GM19193 (cell line): ENCODE measurements around the gene TFPI.

Experiments used
- POLR2A ChIP-seq: IDR thresholded peaks from 4 replicates; pipeline ENCODE4 v1.6.1; 2011; ENCODE audit not compliant: insufficient read depth, insufficient read length; ENCODE audit errors: extremely low read depth

Gene TFPI

DNA sequence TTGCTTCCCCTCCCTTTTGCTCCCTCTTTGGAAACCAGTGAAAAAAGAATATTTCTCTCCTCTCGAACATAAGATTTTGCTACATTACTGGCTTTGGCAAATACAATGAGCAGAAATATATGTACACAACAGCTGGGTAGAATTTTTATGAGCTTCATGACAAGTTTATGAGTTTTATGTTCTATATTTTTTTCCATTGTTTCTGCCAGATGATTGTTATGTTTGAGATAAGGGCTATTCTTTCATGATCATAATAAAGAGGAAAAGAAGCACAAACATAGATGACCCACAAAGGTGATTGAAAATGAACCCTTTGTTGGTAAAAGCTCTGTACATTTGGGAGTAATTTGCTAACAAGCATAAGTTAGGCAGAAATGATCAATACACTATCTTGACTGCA is 14.8 kb upstream of the TFPI start:
- TF ChIP-seq POLR2A: no peak

DNA sequence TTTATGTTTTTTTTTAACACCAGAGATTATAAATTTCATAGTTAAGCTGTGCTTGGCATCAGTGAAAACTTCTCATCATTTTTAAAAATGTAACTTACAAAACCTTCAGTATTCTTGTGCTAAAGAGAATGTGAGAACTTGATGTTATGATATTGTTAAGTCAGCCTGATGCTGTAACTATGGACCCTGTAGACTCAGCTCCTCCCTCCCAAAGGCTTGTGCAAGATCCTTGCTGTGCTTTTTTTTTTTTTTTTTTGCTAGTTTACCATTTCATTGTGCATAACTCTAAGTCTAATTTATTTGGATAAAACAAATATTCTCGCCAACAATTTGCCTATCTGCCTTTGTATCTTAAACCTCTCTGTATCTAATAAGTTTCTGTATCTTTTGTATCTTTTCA is 12.9 kb upstream of the TFPI start:
- TF ChIP-seq POLR2A: no peak

DNA sequence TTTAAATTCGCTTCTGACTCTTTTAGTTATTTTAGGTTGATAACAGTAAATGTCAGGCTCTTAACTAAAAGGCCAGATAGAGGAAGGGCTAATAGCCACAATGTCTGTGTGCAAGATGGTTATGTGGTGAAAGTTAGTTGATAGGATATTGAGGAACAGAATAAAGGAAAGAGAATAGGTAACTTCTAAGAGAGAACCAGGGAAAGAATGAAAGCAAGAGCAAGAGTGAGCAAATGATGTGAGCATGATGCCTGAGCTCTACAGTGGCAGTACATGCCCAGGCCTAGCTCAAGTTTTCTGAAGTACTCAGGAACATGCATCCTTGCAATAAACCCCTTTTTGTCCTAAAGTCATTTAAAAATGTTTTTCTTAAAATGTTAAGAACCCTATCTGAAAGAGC is 12.5 kb upstream of the TFPI start:
- TF ChIP-seq POLR2A: no peak

DNA sequence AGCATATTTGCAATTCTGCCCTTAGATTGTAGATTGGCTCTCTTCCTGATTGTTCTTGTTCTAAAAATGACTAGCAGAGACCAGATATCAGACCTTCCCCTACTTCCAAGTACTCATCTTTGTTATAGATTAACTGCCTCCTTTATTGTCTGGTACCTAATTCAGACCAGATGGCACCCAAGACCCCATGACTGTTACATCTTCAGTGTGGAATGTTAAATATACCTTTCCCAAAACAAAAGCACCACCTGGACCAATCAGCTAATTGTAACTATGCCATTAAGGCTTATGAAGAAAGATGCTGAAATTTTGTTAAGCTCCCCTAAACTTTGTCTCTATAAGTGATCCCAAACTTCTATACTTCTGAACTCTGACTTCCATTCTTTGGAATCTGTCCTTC is 12.0 kb upstream of the TFPI start:
- no peak for TF ChIP-seq POLR2A

DNA sequence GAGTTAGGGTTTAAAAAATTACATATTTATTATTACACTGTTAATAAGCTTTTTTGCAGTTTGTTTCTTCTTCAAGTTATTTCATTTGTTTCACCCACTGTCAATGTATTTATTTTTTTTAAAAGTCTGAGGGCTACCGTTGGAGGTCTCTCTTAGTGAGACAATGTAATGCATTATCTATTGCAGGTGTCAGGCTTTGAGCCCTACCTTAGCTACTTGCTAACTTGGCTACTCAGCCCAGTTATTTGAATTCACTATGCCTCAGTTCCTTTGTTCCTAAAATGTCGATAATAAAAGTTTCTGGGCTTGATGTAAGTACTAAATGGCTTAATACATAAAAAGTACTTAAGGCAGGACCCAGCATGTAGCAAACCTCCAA is 458 bp upstream of the TFPI start:
- no peak for TF ChIP-seq POLR2A

DNA sequence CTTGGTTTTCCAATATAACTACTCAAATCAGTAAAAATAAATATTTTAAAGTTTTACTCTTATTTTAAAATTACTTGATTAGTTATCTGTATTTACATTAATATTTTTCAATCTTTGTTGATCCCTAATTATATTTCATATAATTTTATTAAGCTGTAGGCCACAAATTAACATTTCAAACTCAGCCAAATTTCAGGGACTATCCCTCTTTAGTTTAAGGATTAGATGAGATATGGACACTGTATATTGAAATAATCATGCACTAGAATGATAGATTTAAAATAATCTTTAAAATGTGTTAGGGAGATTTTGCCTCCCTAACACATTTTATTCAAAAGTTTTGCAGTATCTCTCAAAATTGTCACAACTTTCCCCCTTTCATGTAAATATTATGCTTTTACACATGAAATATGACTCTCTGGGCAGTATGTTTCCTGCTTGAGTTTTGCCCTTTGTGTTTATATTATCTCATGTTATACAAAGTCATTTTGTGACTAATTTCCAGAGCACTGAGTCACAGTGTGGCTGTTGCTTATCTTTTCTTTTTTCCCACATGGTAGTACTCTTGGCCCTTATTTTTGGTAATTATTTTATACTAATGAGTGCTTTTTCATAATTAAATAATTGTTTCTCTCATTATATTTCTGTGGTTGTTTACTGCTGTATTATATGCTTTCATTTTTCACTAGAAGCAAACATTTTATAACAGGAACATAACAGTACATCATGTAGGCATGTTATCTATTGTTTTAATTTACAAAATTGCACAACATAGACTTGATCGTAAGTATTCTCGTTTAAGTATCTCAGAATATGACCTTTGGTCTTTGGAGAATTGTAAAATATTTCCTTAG is 1.2 kb downstream of the TFPI start:
- no peak for TF ChIP-seq POLR2A

DNA sequence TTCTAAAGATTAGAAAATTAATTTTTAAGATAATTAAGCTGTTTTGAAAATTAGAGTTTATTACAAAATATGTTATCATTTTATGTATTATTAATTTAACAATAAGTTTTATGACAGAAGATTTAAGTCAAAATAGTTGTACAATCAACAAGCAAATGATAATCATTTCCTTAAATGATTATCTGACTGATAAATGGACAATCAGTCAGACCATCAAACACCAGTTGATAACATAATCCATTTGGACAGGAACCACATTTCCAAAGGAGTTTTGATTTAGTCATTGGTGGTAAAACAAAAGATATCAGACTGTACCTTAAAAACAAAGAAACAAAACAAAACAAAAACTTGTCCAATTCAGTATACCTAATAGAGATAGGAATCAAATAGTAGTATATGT is 1.9 kb downstream of the TFPI start:
- TF ChIP-seq POLR2A: no peak

DNA sequence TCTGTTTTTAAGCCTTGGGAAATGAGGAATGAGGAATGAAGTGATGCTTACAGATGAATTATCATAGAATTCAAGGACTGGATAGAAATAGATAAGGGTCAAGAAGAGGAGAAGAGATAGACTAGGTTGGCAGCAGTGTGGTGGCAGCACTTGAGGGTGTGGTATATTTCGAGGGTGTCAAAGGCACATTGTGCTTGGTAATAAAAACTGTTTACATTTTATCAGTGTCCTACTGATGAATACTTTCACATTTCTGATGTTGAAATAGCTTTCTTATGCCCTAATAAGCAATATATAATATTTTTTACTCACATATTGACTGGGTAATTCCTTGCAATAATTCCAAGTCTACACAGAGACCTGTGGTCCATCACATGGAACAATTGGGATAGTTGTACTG is 3.4 kb downstream of the TFPI start:
- TF ChIP-seq POLR2A: no peak

DNA sequence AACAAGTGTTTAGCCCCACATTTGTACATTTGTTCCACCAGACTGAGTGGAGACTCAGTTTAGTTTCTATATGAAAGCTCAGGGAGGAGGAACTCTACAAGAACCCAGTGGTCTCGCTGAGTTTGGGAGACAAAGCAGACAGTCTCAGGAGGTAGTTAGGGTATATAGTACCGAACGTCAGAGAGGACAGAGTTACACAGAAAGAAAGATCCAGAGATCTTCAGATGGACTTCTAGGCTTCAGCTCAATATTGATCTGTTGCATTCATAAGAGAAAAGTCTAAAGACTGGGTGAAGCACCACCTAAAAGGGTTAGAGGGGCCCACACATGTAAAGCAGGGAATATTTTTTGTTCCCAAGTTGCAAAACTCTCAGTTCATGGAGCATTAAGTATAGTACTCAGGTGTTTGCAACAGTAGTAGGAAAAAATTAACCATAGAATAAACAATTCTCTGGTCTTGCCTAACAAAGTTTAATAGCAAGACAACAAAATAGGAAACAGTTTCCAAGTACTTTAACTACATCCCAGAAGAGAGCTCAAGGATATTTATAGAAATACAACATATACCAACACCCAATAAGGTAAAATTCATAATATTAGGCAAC is 4.2 kb downstream of the TFPI start:
- TF ChIP-seq POLR2A: no peak

DNA sequence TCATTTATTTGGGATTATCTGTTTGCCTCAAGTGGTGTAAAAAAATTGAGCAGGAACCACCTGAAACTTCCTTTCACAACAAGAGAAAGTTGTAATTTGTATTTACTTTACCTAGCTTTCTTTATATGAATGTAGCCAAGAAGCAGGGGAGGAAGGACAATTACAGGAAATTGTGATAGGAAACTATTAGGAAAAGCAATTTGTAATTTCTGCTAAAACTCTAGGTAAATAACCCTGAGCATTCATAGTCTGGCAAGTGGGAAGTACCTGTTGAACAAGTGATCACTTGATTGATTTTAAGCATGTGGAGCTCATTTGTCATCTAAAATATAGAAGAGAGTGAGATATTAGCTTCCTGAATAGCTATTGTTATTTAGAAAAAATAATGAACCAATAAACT is 5.0 kb downstream of the TFPI start:
- TF ChIP-seq POLR2A: no peak

DNA sequence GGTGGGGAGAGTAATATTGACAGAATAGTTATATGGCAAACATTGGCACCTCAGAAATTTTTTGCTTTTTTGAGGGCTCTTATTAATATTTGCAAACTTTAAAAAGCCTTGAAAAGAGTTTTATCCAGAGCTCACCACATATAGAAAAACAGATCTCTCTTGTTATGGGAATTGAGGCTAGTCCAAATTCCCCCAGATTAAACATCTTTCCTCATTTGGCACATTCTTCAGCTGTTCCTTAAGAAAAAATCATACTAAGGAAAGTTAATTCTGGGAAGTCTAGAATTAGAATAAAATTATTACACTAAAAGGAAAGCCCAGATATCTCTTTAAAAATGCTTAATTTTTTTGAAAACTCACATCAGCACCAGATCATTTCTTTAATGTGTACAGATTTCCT is 5.6 kb downstream of the TFPI start:
- no peak for TF ChIP-seq POLR2A

DNA sequence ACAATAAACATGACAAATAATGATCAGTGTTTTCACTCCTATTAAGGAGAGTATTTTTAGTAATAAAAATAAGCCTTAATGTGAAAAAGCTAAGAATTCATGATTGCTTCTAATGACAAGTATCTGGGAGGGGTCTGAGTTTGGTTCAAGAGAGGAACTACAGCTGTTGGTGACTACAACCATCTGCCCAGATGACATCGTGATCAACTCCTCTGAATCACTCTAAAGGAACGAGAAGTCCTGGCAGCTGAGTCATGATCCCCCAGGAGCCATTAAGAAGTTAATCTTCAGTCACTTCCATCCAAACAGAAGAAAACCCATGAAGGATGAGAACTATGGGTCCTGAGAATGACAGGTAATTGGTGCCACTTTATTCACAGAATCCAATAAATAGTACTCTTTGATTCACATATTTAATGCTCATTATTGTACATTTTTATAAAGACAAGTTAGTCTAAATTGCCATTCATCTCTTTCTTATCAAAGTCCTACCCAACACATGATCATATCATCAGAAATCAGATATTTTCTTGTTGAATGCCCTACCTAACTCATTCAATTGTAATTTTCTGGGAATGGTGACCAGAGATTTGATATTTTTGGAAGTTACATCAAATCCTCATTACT is 6.8 kb downstream of the TFPI start:
- no peak for TF ChIP-seq POLR2A

DNA sequence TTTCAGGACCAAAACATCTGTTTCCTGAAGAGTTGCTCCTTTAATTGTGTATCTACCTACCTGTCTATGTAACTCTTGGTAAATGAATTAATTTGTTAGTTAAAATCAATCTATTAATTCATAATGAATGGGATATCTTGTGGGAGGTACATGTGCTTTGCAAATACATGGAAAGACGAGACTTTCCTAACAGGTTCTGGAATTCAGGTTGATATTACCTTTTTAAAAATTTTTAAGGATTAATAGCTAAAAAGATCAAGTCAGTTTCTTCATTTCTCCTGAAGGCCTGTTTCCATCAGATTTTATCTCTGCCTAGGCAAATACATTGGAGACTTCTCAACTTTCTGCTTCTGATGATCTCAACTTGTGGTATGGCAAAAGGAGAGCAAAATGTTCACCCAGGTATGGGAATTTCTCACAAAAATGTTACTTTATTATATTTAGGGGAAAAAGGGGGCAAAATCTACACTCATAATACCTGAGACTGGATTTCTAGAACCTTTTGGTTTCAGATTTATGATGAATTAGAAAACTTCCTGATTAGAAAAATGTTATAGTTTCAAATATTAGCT is 7.4 kb downstream of the TFPI start:
- no peak for TF ChIP-seq POLR2A

DNA sequence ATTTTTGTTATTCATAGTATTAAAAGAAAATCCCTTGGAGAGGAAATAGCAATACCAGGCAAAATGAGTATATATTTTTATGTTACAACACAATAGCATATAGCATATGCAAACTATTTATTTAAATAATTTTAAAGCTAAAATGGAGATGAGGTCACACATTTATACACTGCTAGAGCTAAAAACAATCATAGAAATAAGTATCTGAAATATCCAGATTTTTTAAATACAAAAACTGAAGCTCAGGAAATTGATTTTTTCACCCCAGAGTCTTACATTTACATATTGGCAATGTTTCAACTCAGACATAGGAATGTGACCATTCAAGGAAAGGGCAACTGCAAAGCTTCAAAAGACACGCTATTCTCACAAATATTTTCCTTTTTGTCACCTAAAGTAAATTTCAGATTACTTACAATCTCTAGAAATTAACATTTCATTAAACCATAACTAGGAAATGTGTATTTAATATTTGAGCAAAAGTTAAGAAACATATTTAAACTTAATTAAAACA is 8.9 kb downstream of the TFPI start:
- TF ChIP-seq POLR2A: no peak

DNA sequence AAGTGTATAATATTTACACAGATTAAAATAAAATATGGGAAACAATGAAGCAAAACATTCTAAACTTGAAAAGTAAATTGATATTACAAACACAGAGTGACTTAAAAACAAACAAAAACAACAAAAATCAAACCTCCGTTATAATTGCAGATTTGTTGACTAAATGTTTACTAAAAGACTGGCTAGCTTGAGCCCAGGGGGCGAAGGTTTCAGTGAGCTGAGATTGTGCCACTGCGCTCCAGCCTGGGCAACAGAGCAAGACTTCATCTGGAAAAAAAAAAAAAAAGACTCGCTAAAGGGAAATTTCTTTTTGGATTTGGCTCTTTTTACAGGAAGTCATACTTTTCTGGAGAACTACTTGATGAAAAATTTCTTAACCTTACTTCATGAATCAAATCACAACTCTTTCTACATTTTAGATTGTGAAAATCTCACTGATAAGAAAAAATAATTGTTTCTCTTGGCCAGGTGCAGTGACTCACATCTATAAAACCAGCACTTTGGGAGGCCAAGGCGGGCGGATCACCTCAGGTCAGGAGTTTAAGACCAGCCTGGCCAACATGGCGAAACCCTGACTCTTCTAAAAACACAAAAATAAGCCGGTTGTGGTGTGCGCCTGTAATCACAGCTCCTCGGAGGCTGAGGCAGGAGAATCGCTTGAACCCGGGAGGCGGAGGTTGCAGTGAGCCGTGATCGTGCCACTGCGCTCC is 9.7 kb downstream of the TFPI start:
- TF ChIP-seq POLR2A: no peak

DNA sequence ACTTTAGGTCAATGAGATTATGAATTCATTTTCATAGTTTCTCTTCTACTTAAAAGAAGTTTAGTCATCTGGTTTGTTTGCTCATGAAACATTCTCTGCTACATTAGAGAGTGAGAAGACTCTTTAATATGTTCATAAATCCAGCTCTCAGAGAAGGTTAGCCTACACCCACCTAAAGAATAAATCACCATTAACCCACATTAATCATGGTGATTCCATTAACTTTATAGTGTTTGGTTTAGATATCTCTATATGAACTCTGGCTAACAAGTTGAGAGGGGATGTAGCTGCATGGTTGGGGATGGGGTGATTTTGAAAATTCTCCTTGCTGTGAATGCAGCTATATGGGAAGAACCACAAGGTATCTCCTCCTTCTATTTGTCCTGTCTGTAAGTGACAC is 10.7 kb downstream of the TFPI start:
- no peak for TF ChIP-seq POLR2A

DNA sequence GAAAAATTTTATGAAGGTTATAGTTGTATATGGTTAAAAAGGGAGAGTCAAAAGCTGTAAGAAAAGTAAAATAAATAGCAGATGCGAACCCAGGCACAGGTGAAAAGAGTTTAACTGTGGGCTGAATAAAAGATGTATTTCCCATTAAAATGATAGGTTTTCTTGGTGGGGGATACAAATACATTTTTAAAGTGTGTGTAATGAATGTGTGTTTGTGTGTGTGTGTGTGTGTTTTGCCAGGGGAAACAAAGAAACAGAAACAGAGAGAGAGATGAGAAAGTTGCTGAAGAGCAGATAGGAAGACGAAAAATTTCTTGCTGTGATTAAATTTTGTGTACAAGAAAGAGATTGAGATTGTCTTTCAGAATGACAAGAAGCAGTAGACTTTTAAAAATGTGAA is 12.1 kb downstream of the TFPI start:
- TF ChIP-seq POLR2A: no peak
